Lower lobe of right lung (tissue), 2 donors: ENCODE results near the gene TFF1. TPM values are rescaled to one million over a fixed set of nuclear protein-coding genes. Genes with fewer than 3 reads are reported as not detected.

Experiments used
- ATAC-seq, 2 donors: fragments of 200-7000 bp; cut with Tn5 transposase; one replicate each; pipeline ENCODE4 v1.9.1; 2020 to 2022; ENCODE audit warnings: mild to moderate bottlenecking in 2 of 2, moderate library complexity in 2 of 2
- DNase-seq: peaks from one replicate; pipeline ENCODE4 v3.0.0-alpha.2; 2020
- H3K27ac ChIP-seq: fragments of 200-600 bp; one replicate; pipeline ENCODE4 v1.8.0; 2022
- H3K27me3 ChIP-seq: fragments of 200-600 bp; one replicate; pipeline ENCODE4 v1.8.0; 2022; ENCODE audit warnings: low read depth
- H3K36me3 ChIP-seq: fragments of 200-600 bp; one replicate; pipeline ENCODE4 v1.8.0; 2022; ENCODE audit warnings: mild to moderate bottlenecking
- H3K4me1 ChIP-seq: fragments of 200-600 bp; one replicate; pipeline ENCODE4 v1.8.0; 2022
- H3K4me3 ChIP-seq: fragments of 200-600 bp; one replicate; pipeline ENCODE4 v1.8.0; 2022; ENCODE audit warnings: mild to moderate bottlenecking
- H3K9me3 ChIP-seq: fragments of 200-600 bp; one replicate; pipeline ENCODE4 v1.8.0; 2022
- intact Hi-C: fragments of 100-400 bp; cut with DNase I; formaldehyde crosslinking; loops from one replicate; pipeline ENCODE4 v1.11.0; 2022
- total RNA-seq: library from RNA; stranded (reverse); fragmentation: NEBNext Ultra II Directional; extraction: Animal tissue kit (Norgen Biotek cat#: 25700); gene quantifications from one replicate; pipeline ENCODE4 v1.2.1, GENCODE V29; 2021
- TF ChIP-seq, protein P1 (sequence below): fragments of 200-600 bp; IDR thresholded peaks from one replicate; pipeline ENCODE4 v1.8.0; 2022; ENCODE audit warnings: antibody characterized with exemption, mild to moderate bottlenecking
- donor health status: DM: no; HTN: yes; CAD: no; lungs with severe emphysema.

The TFF1 gene
- total RNA-seq, 1 donor from 2014 or later = not detected

DNA sequence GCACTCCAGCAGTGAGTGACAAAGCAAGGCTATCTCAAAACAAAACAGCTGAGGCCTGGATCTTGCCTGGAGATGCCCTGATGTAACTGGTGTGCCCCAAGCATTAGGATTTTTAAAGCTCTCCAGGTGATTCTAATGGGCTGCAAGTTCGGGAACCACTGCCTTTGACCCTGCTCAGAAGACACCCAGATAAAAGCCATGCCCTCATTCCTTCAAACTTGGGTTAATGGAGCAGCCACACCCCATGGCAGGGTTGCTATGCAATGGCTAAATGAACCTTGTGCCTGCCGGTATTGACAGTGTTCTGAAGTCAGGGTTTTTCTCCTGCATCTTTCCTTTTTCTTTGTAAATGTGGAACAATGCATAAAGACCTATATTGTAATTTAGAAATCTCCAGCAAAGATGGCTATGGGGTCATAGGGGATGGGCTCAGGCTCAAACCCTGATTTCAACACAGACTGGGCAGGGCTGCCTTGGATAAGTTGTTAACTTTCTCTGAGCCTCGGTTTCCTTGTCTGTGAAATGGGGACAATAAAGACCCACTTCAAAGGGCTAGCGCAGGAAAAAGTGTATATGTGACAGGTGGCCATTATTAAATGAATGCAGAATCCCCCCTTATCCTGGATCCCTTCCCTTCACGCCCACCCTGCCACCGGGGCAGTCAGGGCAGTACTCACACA is 51.6 kb downstream of the TFF1 start:
- intact Hi-C loops = no loop called here
- no peak for DNase-seq

DNA sequence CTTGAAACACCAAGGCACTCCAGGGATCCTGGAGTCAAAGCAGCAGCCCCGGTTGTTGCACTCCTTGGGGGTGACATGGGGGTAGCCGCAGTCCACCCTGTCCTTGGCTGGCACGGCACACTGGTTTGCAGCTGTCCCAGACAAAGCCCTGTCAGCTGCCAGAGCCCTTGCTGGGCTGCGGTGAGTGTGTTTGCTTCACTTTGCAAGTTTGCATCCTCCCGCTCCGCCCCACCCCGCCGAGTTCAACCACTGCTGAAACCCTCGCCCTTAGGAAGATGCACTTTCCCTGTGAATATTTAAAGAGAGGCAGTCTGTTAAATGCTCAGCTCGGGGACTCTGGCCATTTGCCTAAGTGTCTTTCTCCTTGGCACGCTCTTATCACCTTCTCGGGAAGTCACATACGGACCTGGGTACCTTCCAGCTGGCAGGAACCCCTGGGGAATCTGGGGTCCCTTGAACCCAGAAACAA is 52.8 kb downstream of the TFF1 start:
- intact Hi-C loops = no loop called here
- no peaks in the 10 kb centered on the region for H3K36me3 ChIP-seq
- no peak overlapping the region for H3K27ac ChIP-seq
- no peak for DNase-seq
- H3K27me3 ChIP-seq = peaks cover 3% of the 10 kb centered on the region
- peaks cover 25% of the 10 kb centered on the region for H3K4me1 ChIP-seq
- H3K9me3 ChIP-seq = no peaks in the 10 kb centered on the region
- ATAC-seq = no peak
- TF ChIP-seq, protein P1, sequence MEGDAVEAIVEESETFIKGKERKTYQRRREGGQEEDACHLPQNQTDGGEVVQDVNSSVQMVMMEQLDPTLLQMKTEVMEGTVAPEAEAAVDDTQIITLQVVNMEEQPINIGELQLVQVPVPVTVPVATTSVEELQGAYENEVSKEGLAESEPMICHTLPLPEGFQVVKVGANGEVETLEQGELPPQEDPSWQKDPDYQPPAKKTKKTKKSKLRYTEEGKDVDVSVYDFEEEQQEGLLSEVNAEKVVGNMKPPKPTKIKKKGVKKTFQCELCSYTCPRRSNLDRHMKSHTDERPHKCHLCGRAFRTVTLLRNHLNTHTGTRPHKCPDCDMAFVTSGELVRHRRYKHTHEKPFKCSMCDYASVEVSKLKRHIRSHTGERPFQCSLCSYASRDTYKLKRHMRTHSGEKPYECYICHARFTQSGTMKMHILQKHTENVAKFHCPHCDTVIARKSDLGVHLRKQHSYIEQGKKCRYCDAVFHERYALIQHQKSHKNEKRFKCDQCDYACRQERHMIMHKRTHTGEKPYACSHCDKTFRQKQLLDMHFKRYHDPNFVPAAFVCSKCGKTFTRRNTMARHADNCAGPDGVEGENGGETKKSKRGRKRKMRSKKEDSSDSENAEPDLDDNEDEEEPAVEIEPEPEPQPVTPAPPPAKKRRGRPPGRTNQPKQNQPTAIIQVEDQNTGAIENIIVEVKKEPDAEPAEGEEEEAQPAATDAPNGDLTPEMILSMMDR = no peak
- no peak overlapping the region for H3K4me3 ChIP-seq

More for the DNA sequence above, 51.6 kb downstream of the TFF1 start:
- H3K4me1 ChIP-seq = peaks cover 19% of the 10 kb centered on the region
- no peak for ATAC-seq
- no peaks in the 10 kb centered on the region for H3K9me3 ChIP-seq
- H3K36me3 ChIP-seq = no peaks in the 10 kb centered on the region
- TF ChIP-seq, protein P1 = no peak
- no peaks in the 10 kb centered on the region for H3K27me3 ChIP-seq
- no peak overlapping the region for H3K27ac ChIP-seq
- H3K4me3 ChIP-seq = no peak overlapping the region

DNA sequence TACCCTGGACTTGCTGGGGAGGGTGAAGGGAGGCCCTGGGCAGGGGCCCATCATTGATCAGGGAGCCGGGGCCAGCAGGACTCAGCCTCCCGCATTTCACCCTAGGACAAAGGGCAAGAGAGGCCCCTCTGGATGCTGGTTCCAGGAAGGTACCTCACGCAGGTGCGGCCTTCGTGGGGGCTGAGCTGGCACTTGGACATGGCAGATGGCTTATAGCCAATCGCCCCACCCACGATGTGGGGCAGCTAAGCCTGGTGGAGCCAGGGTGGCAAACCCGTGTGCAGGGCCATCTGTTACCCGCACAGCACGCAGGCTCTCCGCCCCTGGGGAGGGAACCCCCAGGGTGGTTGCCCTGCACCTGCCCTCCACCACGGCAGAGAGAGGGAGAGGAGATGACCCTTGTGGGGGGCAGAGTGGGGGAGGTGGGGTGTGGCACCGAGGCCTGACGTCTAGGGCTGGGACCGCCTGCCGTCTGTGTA is 53.7 kb downstream of the TFF1 start:
- TF ChIP-seq, protein P1 = no peak
- Histone ChIP-seq H3K9me3 (no peaks in the 10 kb centered on the region), H3K27ac (no peak overlapping the region), H3K36me3 (no peaks in the 10 kb centered on the region), H3K4me1 (peaks cover 29% of the 10 kb centered on the region), H3K4me3 (no peak overlapping the region), H3K27me3 (peaks cover 12% of the 10 kb centered on the region)
- ATAC-seq (no peak), DNase-seq (no peak)
- intact Hi-C loops = no loop called here

Other genes starting within 250 kb of the TFF1 start
- 74.9 TPM for gene ABCG1, start 147.4 kb downstream of the TFF1 start, total RNA-seq
- 19.0 TPM for gene TFF3, start 51.1 kb downstream of the TFF1 start, total RNA-seq
- gene TFF2, start 15.5 kb downstream of the TFF1 start, total RNA-seq = not detected
- 3.8 TPM for gene TMPRSS3, start 29.5 kb upstream of the TFF1 start, total RNA-seq
- 1.2 TPM for gene UBASH3A, start 37.4 kb upstream of the TFF1 start, total RNA-seq
- gene RSPH1, start 129.7 kb upstream of the TFF1 start, total RNA-seq = 18.1 TPM
- 28.9 TPM for gene SLC37A1, start 147.3 kb upstream of the TFF1 start, total RNA-seq